Tibial nerve (tissue), 4 donors: ENCODE data around the gene INPP4A.

Source experiments
- EP300 ChIP-seq, 2 donors: sonication (generic); formaldehyde crosslinking; IDR thresholded peaks; one replicate each; pipeline ENCODE4 v1.6.1; 2017; ENCODE audit warnings: antibody characterized with exemption in 2 of 2, mild to moderate bottlenecking in 1 of 2
- TF ChIP-seq, protein P1 (sequence below), 5 experiments: fragments of 200-600 bp in 3 of 5; fragments of 450-650 bp in 2 of 5; sonication (generic) in 3 of 5; IDR thresholded peaks; one replicate each; pipeline ENCODE4 v1.5.1; 2016 to 2019; ENCODE audit warnings: antibody characterized with exemption in 5 of 5, mild to moderate bottlenecking in 3 of 5, moderate library complexity in 2 of 5

DNA sequence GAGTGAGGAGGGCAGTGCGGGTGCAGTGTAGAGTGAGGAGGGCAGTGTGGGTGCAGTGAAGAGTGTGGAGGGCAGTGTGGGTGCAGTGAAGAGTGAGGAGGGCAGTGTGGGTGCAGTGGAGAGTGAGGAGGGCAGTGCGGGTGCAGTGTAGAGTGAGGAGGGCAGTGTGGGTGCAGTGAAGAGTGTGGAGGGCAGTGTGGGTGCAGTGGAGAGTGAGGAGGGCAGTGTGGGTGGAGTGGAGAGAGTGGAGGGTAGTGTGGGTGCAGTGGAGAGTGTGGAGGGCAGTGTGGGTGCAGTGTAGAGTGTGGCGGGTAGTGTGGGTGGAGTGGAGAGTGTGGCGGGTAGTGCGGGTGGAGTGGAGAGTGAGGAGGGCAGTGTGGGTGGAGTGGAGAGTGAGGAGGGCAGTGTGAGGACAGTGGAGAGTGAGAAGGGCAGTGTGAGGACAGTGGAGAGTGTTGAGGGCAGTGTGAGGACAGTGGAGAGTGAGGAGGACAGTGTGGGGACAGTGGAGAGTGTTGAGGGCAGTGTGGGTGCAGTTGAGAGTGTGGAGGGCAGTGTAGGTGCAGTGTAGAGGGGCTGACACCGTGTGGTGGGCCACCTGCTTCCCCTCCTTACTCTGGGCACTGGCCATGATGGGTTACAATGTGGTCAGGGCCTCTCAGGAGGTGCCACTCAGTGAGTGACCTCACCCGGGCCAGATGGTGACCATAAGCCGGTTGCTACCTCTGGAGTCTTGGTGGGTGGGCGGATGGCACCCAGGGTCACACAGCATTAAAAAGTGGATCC is 28.5 kb downstream of the INPP4A start:
- TF ChIP-seq, protein P1, sequence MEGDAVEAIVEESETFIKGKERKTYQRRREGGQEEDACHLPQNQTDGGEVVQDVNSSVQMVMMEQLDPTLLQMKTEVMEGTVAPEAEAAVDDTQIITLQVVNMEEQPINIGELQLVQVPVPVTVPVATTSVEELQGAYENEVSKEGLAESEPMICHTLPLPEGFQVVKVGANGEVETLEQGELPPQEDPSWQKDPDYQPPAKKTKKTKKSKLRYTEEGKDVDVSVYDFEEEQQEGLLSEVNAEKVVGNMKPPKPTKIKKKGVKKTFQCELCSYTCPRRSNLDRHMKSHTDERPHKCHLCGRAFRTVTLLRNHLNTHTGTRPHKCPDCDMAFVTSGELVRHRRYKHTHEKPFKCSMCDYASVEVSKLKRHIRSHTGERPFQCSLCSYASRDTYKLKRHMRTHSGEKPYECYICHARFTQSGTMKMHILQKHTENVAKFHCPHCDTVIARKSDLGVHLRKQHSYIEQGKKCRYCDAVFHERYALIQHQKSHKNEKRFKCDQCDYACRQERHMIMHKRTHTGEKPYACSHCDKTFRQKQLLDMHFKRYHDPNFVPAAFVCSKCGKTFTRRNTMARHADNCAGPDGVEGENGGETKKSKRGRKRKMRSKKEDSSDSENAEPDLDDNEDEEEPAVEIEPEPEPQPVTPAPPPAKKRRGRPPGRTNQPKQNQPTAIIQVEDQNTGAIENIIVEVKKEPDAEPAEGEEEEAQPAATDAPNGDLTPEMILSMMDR (IDR thresholded peaks at IDR 0.05), result no peak
- TF ChIP-seq EP300 (IDR thresholded peaks at IDR 0.05), result no peak
